COLO829 (cell line): Measurements from ENCODE around the gene AGPAT4.
"Not testable (repeated sequence)": the region's sequence is repeated elsewhere in the genome, so short reads cannot be mapped to it uniquely, and the experiment has no call there.

Source experiments
- DNase-seq: peaks from one replicate; pipeline ENCODE4 v3.0.0; 2012; ENCODE audit warnings: low spot score

The AGPAT4 gene

GRCh38 chr6:161227004-161227960, 46.6 kb downstream of the AGPAT4 start:
- no peak for DNase-seq

- no peak for DNase-seq
Observed at GRCh38 chr6:161226009-161226964, 47.6 kb downstream of the AGPAT4 start.

GRCh38 chr6:161225681-161226008, 48.2 kb downstream of the AGPAT4 start:
- no peak for DNase-seq

DNA sequence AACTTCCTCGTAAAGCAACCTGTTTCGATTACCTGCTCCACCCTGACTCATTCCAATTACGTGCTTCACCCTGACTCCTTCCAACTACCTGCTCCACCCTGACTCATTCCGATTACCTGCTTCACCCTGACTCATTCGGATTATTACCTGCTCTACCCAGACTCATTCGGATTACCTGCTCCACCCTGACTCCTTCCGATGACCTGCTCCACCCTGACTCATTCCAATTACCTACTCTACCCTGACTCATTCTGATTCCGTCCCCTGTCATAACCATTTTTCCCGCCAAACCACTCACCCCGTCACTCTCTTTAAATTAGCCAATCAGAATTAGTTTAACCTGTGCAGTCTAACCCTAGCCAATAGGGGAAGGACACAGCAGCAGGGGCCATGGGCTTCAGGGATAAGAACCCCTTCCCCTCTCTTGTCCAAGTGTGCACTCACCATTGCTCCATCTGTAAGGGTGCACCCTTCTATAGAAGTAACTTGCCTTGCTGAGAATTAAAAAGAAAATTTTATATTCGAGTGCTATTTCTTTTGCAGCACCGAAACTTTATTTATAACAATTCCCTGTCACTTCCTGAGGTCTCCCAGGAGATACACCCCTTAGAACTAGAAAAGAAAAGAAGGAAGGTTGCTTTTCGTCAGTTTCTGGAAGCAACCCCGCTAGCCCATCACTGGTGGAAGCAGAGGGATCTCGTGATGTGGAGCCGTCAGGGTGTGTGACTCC, 48.7 kb downstream of the AGPAT4 start:
- not testable (repeated sequence) for DNase-seq

GRCh38 chr6:161223646-161224045, 50.2 kb downstream of the AGPAT4 start:
- no peak for DNase-seq

GRCh38 chr6:161222706-161223234, 51.1 kb downstream of the AGPAT4 start:
- DNase-seq, result no peak

- DNase-seq, result no peak
Observed at GRCh38 chr6:161220346-161220745, 53.5 kb downstream of the AGPAT4 start.

- DNase-seq, result no peak
Observed at GRCh38 chr6:161219680-161220079, 54.2 kb downstream of the AGPAT4 start.

DNA sequence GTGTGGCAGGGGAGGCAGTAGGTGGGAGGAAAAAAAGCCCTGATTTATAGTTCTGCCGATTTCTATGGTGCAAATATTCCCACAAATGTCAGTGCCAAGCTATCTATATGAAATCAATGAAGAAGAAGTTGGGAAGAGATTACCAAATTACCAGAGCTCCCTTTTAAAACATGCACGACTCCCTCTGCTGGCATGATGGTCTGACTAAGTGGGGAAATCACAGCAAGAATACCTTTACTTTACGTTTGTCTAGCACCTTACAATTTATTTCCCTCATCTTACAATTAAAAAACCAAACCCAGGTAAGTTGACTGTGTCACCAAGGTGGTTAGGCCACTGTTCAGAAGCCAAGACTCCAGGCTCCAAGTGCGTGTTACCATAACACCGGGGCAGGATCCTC, 55.6 kb downstream of the AGPAT4 start:
- no peak for DNase-seq

DNA sequence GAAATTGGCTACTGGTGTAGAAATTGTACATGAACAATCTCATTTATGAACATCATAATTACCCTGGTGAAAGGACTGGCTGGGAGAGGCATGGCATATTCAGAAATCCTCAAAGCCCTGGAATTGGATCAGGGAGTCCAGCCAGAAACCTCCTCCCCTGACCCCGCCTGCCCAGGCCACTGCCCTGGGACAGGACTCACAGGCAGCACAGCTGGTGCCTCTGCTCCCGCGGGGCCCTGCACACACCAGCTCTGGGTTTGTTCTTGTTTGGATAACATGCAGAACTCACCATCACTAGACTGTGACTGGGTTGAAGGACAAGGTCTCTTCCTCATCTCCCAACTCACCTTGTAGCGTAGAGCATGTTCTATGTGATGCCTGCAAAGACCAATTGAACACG, 56.2 kb downstream of the AGPAT4 start:
- no peak for DNase-seq

DNA sequence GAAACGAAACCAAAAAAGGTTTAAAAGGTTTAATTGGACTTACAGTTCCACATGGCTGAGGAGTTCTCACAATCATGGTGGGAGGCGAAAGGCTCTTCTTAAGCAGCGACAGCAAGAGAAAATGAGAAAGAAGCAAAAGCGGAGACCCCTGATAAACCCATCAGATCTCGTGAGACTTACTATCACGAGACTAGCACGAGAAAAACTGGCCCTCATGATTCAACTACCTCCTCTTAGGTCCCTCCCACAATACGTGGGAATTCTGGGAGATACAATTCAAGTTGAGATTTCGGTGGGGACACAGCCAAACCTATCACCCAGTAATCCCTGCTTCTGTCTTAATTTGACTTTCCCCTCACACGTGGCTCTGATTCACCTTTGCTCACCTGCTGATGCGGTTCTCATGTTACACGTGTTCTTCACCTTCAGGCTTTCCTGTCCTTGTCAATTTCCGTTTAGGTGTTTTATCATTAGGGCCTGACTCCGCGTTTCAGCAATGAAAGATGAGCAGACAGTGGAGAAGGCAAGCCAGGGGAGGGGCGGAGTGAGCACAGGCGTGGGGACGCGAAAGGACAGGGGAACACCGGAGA, 57.1 kb downstream of the AGPAT4 start:
- no peak for DNase-seq

- no peak for DNase-seq
Observed at GRCh38 chr6:161215876-161216615, 57.8 kb downstream of the AGPAT4 start.

DNA sequence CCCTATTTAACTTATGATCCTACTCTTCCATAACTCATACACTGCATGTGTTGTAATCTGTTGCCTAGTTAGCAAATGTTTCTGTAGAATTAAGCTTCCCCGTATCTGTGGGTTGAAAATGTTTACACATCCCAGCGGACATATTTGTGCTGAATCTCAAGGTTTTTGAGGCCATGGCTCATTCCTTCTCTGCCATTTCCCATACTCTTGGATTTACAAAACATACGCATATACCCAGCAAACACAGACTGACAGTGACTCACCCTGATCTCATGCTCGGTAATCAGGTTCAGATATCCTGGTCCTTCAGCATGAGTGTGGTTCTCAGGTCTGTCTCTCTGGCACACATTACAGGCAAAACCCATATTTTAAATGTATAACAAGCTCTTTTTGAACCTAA, 58.7 kb downstream of the AGPAT4 start:
- no peak for DNase-seq

DNA sequence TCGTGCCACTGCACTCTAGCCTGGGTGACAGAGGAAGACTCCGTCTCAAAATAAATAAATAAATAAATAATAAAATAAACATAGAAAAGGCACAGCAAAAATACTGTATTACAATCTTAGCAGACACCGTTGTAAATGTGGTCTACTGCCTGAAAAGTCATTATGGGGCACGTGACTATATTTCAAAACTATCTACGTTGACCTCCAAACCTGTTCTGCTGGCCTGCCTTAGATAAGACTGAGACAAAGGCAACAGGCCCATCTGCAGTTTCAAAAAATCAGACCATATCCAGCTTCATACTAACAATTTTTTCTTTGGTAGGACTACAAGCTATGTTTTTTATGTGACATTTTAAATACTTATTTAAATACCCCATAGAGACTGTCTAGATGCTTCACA, 59.1 kb downstream of the AGPAT4 start:
- DNase-seq, result no peak

GRCh38 chr6:161212902-161213301, 61.0 kb downstream of the AGPAT4 start:
- no peak for DNase-seq

- DNase-seq, result no peak
Observed at GRCh38 chr6:161211380-161212035, 62.4 kb downstream of the AGPAT4 start.

DNA sequence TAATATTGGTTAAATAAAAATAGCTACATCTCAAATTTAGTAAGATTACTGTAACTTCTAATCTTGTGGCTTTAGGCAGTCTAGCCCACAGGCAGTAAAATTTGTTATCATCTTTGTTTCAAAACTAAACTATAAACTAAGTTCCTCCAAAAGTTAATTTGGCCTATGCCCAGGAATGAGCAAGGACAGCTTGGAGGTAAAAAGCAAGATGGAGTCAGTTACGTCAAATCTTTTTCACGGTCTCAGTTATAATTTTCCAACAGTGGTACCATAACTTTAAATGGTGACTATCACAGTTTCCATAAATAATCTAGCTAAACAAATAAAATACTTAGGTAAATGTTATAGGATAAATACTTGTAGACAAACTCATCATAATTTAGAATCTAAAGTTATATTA, 63.0 kb downstream of the AGPAT4 start:
- DNase-seq, result no peak

DNA sequence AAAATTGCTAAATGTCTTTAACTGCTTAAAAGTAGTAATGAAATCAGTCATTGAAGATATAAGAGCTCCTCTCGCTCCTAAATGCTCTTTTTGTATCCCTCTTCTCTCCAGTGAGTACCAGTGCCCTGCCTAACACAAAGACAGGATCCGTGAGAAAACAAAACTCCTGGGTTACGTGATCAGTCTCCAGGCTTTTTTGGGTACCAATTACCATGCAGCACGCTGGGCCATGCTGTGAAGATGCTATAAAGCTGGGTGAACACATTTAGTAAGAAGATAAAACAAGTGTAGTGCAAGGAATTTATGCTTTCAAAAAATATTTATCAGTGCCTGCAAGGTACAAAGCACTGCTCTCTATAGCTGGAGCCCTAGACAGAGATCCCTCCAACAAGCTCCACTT, 66.7 kb downstream of the AGPAT4 start:
- no peak for DNase-seq

DNA sequence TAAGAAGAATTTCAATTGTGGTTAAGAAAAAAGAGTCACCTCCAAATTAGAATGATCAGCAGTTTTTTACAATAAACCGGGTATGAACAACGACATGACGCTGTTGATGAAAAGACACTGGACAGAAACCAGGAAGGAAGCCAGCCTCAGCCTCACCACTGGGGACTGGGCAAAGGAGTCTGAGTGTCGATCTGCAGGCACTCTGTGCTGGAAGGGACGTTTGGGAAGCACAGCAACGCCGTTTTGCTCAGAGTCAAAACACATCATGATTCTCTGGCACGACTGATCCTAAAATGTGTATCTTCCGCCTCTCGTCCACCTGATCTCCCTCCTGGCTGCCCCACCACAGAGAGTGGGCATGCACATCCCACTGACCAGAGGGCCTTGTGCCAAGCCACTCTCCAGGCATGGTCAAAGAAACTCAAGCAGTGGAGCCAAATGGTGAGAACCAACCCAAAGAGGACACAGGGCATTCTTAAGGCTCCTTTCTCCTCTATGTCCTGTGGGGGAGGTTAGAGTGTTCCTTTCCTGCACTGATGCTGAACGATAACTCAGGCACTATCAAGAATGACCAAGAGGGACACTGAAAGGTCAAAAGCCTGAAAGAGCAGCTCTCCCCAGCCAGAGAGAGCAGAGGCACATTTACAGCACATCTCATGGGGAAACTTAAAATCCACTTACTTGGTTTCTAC, 68.8 kb downstream of the AGPAT4 start:
- DNase-seq, result no peak
